Measurements from ENCODE around the gene OCA2. TPM values are rescaled to one million over a fixed set of nuclear protein-coding genes. Genes with fewer than 3 reads are reported as not detected.
A peak's percentile ranks its signal among the peaks of the same experiment; 100 is the strongest.

OCA2 gene
- total and polyA plus RNA-seq, 2 experiments from 2014 or later = not detected

DNA sequence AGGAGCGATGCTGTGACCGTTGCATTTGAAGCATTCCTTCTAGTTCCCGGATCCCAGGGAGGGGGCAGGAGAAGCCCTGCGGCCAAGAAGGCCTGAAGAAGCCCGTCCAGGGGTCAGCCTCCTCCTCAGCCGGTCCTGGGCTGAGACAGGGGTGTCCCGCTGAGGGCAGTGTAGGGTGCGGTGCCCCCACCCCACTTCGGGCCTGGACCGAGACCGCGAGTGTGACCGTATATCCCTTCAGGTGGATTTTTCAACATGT lies 2.8 kb downstream of the OCA2 start:
- in situ Hi-C loops (cut with MboI) = no loop called here
- DNase-seq = no peak
- TF ChIP-seq EZH2 (IDR thresholded peaks at IDR 0.05; ENCODE audit: insufficient read depth, poor library complexity, severe bottlenecking) = no peak
- no peak for TF ChIP-seq EZH2phosphoT487 (IDR thresholded peaks at IDR 0.05; ENCODE audit: insufficient read depth, low read depth)
- H3K4me1 ChIP-seq (ENCODE audit: insufficient read depth) = peaks cover 4% of the 10 kb centered on the region
- no peaks in the 10 kb centered on the region for H3K9me3 ChIP-seq (ENCODE audit: low read depth)
- H3K27ac ChIP-seq = no peak overlapping the region
- H4K20me1 ChIP-seq (ENCODE audit: insufficient read depth) = no peaks in the 10 kb centered on the region
- no peaks in the 10 kb centered on the region for H3K9me2 ChIP-seq (ENCODE audit: insufficient read depth)
- 1 to 3% methylated on average over 11 to 12 of the region's 13 CpGs for WGBS, 2 experiments (ENCODE audit: low coverage in 1 of 2, low lambda C conversion rate in 2 of 2, missing lambda C conversion rate in 2 of 2)
- no peak overlapping the region for H3K9ac ChIP-seq
- no peaks in the 10 kb centered on the region for H3K36me3 ChIP-seq (ENCODE audit: low read depth)
- H3F3A ChIP-seq (ENCODE audit: insufficient read depth) = no peaks in the 10 kb centered on the region
- peak overlapping the region; percentile 90 for H3K4me2 ChIP-seq (ENCODE audit: unreplicated experiment)
- peak overlapping the region; percentile 59 for H3K4me3 ChIP-seq
- no peaks in the 10 kb centered on the region for H3K79me2 ChIP-seq (ENCODE audit: insufficient read depth)
- peak overlapping the region; percentile 74 for H2AFZ ChIP-seq
- peaks cover 43% of the 10 kb centered on the region for H3K27me3 ChIP-seq (replicated peaks; ENCODE audit: insufficient read depth)

DNA sequence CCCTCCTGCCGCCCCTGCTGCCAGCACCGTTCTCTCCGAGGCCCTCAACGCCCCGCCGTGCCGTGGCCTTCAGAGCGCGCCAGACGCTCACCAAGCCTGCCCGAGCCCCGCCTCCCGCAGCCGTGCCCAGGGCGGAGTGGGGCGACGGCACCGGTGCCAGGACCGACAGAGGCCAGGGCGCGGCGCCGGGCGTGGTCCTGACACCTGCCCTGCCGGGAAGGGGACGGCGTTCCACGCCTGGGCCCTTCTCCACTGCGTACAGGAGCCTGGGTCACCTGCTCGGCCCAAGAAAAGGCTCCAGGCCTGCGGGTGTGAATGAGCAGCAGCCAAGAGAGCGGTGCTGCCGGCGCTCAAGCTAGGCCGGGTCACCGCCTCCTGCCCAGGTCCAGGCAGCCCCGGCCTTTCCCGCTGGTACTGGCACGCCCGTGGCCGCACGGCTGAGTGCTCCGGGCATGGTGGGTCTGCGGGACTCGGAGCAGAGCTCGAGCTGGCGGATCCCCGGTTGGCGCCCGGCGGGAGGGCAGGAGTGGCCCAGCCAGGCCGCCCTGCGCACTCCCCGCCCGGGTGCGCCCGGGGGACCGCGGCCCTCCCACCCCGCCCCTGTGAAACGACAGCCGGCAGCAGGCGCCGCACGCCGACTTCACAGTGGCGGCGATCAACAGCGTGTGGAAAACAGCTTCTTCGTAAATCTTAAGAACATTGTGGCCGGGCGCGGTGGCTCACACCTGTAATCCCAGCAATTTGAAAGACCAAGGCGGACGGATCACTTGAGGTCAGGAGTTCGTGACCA lies 4.2 kb downstream of the OCA2 start:
- 16 to 21% methylated on average over 49 to 59 of the region's 76 CpGs for WGBS, 2 experiments (ENCODE audit: low coverage in 1 of 2, low lambda C conversion rate in 2 of 2, missing lambda C conversion rate in 2 of 2)
- H3K4me2 ChIP-seq (ENCODE audit: unreplicated experiment) = no peak overlapping the region
- peak overlapping the region; percentile 59 for H3K4me3 ChIP-seq

DNA sequence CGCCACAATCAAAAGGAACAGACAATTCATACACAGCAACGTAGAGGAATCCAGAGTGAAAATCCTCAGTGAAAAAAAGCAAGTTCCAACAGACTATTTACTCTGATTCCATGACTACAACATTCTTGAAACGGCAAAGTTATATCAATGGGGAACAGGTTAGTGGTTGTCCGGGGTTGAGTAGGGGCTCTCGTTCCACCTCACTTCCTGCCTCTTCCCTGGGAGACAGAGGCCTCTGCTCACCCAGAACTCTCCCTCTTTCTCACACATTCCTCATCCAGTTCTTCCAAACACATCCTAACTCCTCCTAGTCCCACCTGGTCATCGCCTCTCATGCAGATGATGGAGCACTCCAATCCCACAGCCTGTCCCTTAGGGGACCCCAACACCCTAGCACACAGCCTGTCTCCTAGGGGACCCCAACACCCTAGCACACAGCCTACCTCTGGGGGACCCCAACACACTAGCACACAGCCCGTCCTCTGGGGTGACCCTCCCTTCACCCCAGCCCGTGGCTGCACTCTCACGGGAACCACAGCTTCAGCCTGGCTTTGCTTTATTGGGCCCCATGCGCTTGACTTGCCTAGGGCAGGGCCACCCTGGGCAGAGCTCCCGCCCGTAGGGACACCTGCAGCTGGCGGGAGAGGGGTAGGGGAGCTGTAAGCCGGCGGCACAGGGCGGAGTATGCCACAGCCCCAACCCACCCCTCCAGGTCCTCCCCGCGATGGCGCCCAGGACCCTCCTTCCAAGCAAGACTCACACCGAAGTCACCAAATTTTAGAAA lies 5.2 kb downstream of the OCA2 start:
- no peak overlapping the region for H2AFZ ChIP-seq
- H3K4me1 ChIP-seq (ENCODE audit: insufficient read depth) = peaks cover 4% of the 10 kb centered on the region
- H3K79me2 ChIP-seq (ENCODE audit: insufficient read depth) = no peaks in the 10 kb centered on the region
- no peaks in the 10 kb centered on the region for H4K20me1 ChIP-seq (ENCODE audit: insufficient read depth)
- no peak for DNase-seq
- no peak overlapping the region for H3K9ac ChIP-seq
- no peak overlapping the region for H3K4me3 ChIP-seq
- H3K9me3 ChIP-seq (ENCODE audit: low read depth) = no peaks in the 10 kb centered on the region
- WGBS, 2 experiments (ENCODE audit: low coverage in 1 of 2, low lambda C conversion rate in 2 of 2, missing lambda C conversion rate in 2 of 2) = 82 to 89% methylated on average over 18 to 20 of the region's 20 CpGs
- no peak overlapping the region for H3K27ac ChIP-seq
- no peak overlapping the region for H3K4me2 ChIP-seq (ENCODE audit: unreplicated experiment)
- no peaks in the 10 kb centered on the region for H3K9me2 ChIP-seq (ENCODE audit: insufficient read depth)
- peaks cover 31% of the 10 kb centered on the region for H3K27me3 ChIP-seq (replicated peaks; ENCODE audit: insufficient read depth)
- H3F3A ChIP-seq (ENCODE audit: insufficient read depth) = no peaks in the 10 kb centered on the region
- no peaks in the 10 kb centered on the region for H3K36me3 ChIP-seq (ENCODE audit: low read depth)
- in situ Hi-C loops (cut with MboI) = no loop called here
- TF ChIP-seq EZH2 (IDR thresholded peaks at IDR 0.05; ENCODE audit: insufficient read depth, poor library complexity, severe bottlenecking) = no peak
- TF ChIP-seq EZH2phosphoT487 (IDR thresholded peaks at IDR 0.05; ENCODE audit: insufficient read depth, low read depth) = no peak

More for the DNA sequence above, 4.2 kb downstream of the OCA2 start:
- in situ Hi-C loops (cut with MboI) = no loop called here
- Histone ChIP-seq H3F3A (ENCODE audit: insufficient read depth) (no peaks in the 10 kb centered on the region), H3K79me2 (ENCODE audit: insufficient read depth) (no peaks in the 10 kb centered on the region), H4K20me1 (ENCODE audit: insufficient read depth) (no peaks in the 10 kb centered on the region), H3K4me1 (ENCODE audit: insufficient read depth) (peaks cover 4% of the 10 kb centered on the region), H3K9me3 (ENCODE audit: low read depth) (no peaks in the 10 kb centered on the region), H3K27me3 (replicated peaks; ENCODE audit: insufficient read depth) (peaks cover 38% of the 10 kb centered on the region), H3K9ac (no peak overlapping the region), H3K36me3 (ENCODE audit: low read depth) (no peaks in the 10 kb centered on the region), H2AFZ (peak overlapping the region; percentile 74; the same call in 1 of the 2 replicates), H3K9me2 (ENCODE audit: insufficient read depth) (no peaks in the 10 kb centered on the region), H3K27ac (no peak overlapping the region)
- TF ChIP-seq EZH2 (IDR thresholded peaks at IDR 0.05; ENCODE audit: insufficient read depth, poor library complexity, severe bottlenecking) (no peak), EZH2phosphoT487 (IDR thresholded peaks at IDR 0.05; ENCODE audit: insufficient read depth, low read depth) (no peak)
- peak; percentile 20 for DNase-seq

DNA sequence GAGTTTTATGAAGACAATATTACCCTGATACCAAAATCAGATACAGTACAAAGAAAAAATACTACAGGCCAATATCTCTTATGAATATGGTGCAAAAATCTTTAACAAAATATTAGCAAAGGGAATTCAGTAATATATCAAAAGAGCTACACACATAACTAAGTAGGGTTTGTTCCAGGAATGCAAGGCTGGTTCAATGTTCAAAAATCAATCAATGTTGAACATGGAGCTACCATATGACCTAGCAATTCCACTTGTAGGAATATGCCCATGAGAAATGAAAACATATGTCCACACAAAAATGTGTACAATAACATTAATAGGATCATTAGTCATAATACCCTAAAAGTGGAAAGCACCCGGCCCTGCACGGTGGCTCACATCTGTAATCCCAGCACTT lies 7.8 kb downstream of the OCA2 start:
- no peaks in the 10 kb centered on the region for H3K9me2 ChIP-seq (ENCODE audit: insufficient read depth)
- no peak for DNase-seq
- no peaks in the 10 kb centered on the region for H3F3A ChIP-seq (ENCODE audit: insufficient read depth)
- no peaks in the 10 kb centered on the region for H3K79me2 ChIP-seq (ENCODE audit: insufficient read depth)
- peaks cover 11% of the 10 kb centered on the region for H3K27me3 ChIP-seq (replicated peaks; ENCODE audit: insufficient read depth)
- H3K4me2 ChIP-seq (ENCODE audit: unreplicated experiment) = no peak overlapping the region
- no peak overlapping the region for H3K4me3 ChIP-seq
- H3K9me3 ChIP-seq (ENCODE audit: low read depth) = no peaks in the 10 kb centered on the region
- no peaks in the 10 kb centered on the region for H4K20me1 ChIP-seq (ENCODE audit: insufficient read depth)
- no peak overlapping the region for H3K27ac ChIP-seq
- 83 to 84% methylated on average over 2 of the region's 2 CpGs for WGBS, 2 experiments (ENCODE audit: low coverage in 1 of 2, low lambda C conversion rate in 2 of 2, missing lambda C conversion rate in 2 of 2)
- no peak overlapping the region for H3K9ac ChIP-seq
- in situ Hi-C loops (cut with MboI) = no loop called here
- no peak overlapping the region for H2AFZ ChIP-seq
- TF ChIP-seq EZH2 (IDR thresholded peaks at IDR 0.05; ENCODE audit: insufficient read depth, poor library complexity, severe bottlenecking) = no peak
- TF ChIP-seq EZH2phosphoT487 (IDR thresholded peaks at IDR 0.05; ENCODE audit: insufficient read depth, low read depth) = no peak
- H3K4me1 ChIP-seq (ENCODE audit: insufficient read depth) = peaks cover 4% of the 10 kb centered on the region
- no peaks in the 10 kb centered on the region for H3K36me3 ChIP-seq (ENCODE audit: low read depth)

Data from GM23248 (cell line).